Cardiac septum (tissue), 1 donor: ENCODE measurements around the gene RAPGEF1. TPM values are rescaled to one million over a fixed set of nuclear protein-coding genes. Genes with fewer than 3 reads are reported as not detected.
"Not testable (repeated sequence)": the region's sequence is repeated elsewhere in the genome, so short reads cannot be mapped to it uniquely, and the experiment has no call there.

Experiments used
- DNase-seq: peaks from one replicate; pipeline ENCODE4 v3.0.0-alpha.2; 2020; ENCODE audit warnings: low spot score
- intact Hi-C: fragments of 100-400 bp; cut with DNase I; formaldehyde crosslinking; loops from one replicate; pipeline ENCODE4 v1.14.0; 2022
- total RNA-seq: library from RNA; stranded (reverse); fragmentation: NEBNext Ultra II Directional; extraction: Animal tissue kit (Norgen Biotek cat#: 25700); gene quantifications from one replicate; pipeline ENCODE4 v1.2.1, GENCODE V29; 2021
- donor health status: DM: no; HTN: no; CAD: no.

Gene RAPGEF1
- total RNA-seq, 1 donor from 2014 or later = 115 TPM

- no peak for DNase-seq
- intact Hi-C loops = no loop called here
Measured at GRCh38 chr9:131712151-131712716, 27.6 kb downstream of the RAPGEF1 start.

- intact Hi-C loops = loop anchor here (2.0 kb wide), 1 partner anchor 35 kb away; no protein-coding TSS in a partner anchor
- no peak for DNase-seq
Measured at GRCh38 chr9:131709771-131710431, 30.0 kb downstream of the RAPGEF1 start.

DNA sequence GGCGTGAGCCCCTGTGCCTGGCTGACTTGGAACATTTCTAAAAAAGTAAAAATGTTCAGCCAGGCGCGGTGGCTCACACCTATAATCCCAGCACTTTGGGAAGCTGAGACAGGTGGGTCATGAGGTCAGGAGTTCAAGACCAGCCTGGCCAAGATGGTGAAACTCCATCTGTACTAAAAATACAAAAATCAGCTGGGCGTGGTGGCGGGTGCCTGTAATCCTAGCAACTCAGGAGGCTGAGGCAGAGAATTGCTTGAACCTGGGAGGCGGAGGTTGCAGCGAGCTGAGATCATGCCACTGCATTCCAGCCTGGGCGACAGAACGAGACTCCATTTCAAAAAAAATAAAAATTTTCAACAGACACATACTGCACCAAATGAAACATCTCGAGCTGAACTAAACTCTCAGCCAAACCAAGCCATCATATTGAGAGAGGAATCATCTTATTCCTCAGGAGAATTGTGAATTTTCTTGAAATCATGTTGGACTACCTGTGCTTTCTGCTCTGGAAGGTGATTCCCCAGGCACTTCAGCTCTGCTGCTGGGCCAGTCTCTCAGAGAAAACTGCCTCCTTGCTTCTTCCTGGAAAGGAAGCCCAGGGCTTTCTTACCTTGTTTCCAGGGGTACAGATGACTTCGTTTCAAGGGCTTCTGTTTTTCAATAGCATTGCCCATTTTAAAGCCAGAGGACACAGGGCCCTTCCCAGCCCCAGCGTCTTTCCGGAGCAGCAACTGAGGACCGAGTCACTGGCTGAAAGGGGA lies 30.7 kb downstream of the RAPGEF1 start:
- not testable (repeated sequence) for DNase-seq
- intact Hi-C loops = loop anchor here (2.0 kb wide), 1 partner anchor 34 kb away; no protein-coding TSS in a partner anchor

DNA sequence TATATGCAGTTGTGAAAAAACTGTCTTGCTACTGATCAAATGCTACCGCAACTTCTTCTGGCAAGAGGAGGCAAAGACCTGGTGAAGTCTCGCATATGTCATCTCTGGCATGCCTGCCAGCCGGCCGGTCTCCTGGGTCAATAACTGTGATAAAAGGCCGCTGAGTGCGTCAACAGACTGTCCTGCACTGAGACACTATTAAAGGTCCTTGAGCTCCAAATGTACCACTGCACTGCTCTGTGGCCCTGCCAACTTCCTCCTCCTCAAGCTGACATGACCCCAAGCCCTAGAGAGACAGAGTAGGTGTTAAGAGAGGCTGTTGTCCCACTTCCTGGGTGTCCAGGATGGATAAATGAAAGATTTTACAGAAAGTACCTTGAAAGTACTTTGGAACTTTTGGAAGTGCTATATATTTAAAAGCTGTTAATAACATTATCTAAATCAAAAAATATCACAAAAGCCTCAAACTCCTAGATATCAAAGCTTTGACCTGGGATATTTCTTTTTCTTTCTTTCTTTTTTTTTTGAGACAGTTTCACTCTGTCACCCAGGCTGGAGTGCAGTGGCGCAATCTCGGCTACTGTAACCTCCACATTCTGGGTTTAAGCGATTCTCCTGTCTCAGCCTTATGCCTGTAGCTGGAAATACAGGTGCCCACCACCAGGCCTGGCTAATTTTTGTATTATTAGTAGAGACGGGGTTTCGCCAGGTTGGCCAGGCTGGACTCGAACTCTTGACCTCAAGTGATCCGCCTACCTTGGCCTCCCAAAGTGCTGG lies 31.5 kb downstream of the RAPGEF1 start:
- intact Hi-C loops = loop anchor here (2.0 kb wide), 1 partner anchor 34 kb away; no protein-coding TSS in a partner anchor
- DNase-seq = no peak

- intact Hi-C loops = loop anchor here (2.0 kb wide), 1 partner anchor 33 kb away; no protein-coding TSS in a partner anchor
- no peak for DNase-seq
Measured at GRCh38 chr9:131707733-131708157, 32.1 kb downstream of the RAPGEF1 start.

GRCh38 chr9:131707050-131707449 lies 32.8 kb downstream of the RAPGEF1 start:
- DNase-seq = no peak
- intact Hi-C loops = no loop called here

DNA sequence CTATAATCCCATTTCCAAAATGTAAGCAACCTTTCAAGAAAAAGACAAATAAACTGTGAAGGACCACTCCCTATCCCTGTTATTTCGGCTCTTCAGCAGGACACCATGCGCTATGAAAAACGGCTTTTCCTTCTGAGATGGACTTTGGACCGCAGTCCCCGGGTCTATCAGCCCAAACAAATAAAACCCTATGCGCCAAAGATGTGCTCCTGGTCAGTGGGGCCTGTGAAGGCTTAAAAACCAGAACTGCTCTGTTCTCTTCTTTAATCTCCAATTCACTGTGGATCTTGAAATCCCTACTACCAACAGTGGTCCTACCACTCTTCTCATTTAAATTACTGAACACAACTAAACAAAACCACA lies 33.3 kb downstream of the RAPGEF1 start:
- DNase-seq = no peak
- intact Hi-C loops = no loop called here

DNA sequence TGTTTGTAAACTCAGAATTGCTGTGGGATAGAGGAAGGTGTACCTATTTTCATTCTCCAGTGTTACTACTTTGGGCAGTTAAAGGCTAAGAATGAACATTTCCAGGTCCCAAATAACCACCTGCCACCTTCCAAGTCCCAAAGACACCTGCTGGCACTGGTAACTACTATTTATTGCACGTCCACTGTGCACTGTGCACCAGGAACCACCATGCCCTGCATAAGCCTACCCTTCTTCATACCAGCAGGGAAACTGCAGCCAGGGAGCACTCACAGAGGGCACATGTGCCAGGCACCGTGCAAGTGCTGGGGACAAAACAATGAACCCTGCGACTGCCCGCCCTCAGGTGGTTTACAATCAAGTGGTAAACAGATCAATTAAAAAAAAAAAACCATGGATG lies 34.9 kb downstream of the RAPGEF1 start:
- DNase-seq = no peak
- intact Hi-C loops = no loop called here

DNA sequence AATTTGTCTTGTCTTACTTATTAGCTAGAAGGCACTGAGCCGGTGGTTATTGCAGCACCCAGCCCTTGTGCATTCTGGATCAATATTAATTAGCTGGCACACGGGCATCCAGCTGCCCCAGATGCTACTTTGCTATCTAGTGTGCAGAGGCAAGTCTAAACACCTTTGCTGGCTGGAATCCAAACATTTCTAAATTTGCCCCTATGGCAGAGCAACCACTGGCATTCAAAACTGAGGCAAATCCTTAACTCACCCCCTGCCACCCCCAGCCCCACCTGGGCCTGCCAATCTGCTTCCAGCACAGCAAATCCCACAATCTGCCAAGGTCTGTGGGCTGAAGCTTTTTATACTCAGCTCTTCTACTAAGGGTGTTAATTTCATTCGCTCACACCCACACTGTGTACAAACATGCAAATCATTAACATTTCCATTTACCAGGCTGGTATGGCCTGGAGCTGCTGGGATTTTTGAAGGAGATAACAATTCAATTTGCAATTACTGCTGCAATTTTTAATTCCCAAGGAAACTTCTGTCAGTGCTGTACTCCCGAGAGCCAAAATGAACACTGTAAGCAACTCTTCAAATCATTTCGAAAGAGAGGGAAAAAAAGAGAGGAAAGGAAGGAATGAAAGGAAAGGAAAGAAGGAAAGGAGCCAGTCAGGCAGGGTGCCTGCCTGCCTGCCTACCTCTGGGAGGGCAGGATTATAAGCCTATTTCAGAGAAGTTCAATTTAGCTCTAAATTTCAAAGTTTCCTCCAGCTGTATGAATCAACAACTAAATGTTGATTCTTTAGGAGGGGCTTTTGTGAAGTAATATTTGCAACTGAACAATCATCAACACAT lies 35.5 kb downstream of the RAPGEF1 start:
- intact Hi-C loops = no loop called here
- no peak for DNase-seq

DNA sequence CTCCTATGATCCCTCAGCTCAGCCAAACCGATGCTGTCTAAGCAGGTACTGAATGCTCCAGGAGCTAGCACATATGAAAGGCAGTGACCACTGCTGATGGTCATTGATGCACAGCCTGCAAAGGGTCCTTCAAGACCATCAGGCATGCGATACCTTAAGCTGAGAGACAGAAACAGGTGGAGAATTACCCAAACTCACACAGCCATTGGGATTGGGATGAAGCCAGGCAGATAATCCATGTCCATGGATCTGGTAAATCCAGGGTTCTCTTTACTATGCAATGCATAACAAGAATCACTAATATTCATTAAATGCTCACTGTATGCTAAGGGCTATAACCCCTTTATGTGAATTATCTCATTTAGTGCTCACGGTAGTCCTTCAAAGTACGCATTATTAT lies 36.2 kb downstream of the RAPGEF1 start:
- no peak for DNase-seq
- intact Hi-C loops = no loop called here

GRCh38 chr9:131702911-131703310 lies 37.0 kb downstream of the RAPGEF1 start:
- no peak for DNase-seq
- intact Hi-C loops = no loop called here

GRCh38 chr9:131701789-131702337 lies 38.0 kb downstream of the RAPGEF1 start:
- intact Hi-C loops = loop anchor here (2.0 kb wide), 1 partner anchor 25 kb away; no protein-coding TSS in a partner anchor
- no peak for DNase-seq

- intact Hi-C loops = loop anchor here (2.0 kb wide), 1 partner anchor 25 kb away; no protein-coding TSS in a partner anchor
- no peak for DNase-seq
Measured at GRCh38 chr9:131701436-131701781, 38.5 kb downstream of the RAPGEF1 start.

- DNase-seq = no peak
- intact Hi-C loops = loop anchor here (2.0 kb wide), 1 partner anchor 24 kb away; no protein-coding TSS in a partner anchor
Measured at GRCh38 chr9:131700765-131701435, 39.0 kb downstream of the RAPGEF1 start.

- intact Hi-C loops = loop anchor here (2.0 kb wide), 1 partner anchor 23 kb away; no protein-coding TSS in a partner anchor
- DNase-seq = no peak
Measured at GRCh38 chr9:131700076-131700475, 39.8 kb downstream of the RAPGEF1 start.

- intact Hi-C loops = no loop called here
Measured at GRCh38 chr9:131698618-131698985, 41.3 kb downstream of the RAPGEF1 start.

DNA sequence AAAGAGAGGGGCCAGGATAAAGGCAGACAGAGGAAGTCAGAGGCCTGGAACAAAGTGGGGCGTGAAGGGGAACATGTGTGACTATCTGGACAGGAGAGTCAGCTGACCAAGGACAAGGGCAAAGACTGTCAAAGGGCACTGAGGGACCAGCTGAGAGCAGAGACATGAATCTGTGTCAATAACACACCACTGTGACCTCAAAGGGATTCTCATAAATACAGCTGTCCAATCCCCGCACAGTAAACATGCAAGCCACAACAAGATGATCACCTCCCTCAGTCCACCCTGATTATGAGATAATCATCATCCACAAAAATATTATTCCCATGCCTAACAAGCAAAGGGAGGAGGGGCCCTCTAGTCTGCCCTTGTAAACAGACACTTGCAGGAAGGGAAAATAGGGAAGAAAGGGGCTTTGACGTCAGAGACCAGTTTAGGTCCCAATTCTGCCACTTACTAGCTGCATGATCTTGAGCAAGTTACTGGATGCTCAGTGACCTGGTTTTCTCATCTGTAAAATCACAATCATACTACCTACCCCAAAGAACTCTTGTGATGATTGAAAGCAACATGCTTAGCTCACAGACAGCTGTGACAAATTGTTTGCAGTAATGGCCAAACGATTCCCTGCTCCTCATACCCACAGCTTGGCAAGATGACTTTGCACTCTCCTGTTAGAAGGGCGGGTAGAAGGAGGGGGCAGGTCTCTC lies 41.8 kb downstream of the RAPGEF1 start:
- DNase-seq = no peak
- intact Hi-C loops = no loop called here

More at GRCh38 chr9:131698618-131698985, 41.3 kb downstream of the RAPGEF1 start:
- DNase-seq = no peak
